Thymus (tissue), 11 donors: ENCODE measurements around the gene AADACL2. TPM values are rescaled to one million over a fixed set of nuclear protein-coding genes. Genes with fewer than 3 reads are reported as not detected.

ENCODE experiments used
- DNase-seq, 9 donors: peaks; one replicate each; pipeline ENCODE4 v3.0.0-alpha.2; 2013; ENCODE audit warnings: low spot score in 9 of 9, low read depth in 6 of 9, missing footprints in 1 of 9
- H3K27ac ChIP-seq, 2 donors: one replicate each; pipeline ENCODE4 v1.5.1; 2013; ENCODE audit warnings: control low read depth in 1 of 2, low read depth in 1 of 2, low read length in 1 of 2, mild to moderate bottlenecking in 1 of 2, moderate library complexity in 1 of 2
- H3K27me3 ChIP-seq, 2 donors: one replicate each; pipeline ENCODE4 v1.5.1; 2013; ENCODE audit warnings: low read length in 1 of 2; ENCODE audit not compliant: control insufficient read depth in 2 of 2, insufficient read depth in 1 of 2
- H3K36me3 ChIP-seq, 2 donors: one replicate each; pipeline ENCODE4 v1.5.1; 2013; ENCODE audit warnings: low read length in 1 of 2, mild to moderate bottlenecking in 1 of 2, moderate library complexity in 1 of 2; ENCODE audit not compliant: control insufficient read depth in 2 of 2, insufficient read depth in 2 of 2
- H3K4me1 ChIP-seq, 2 donors: one replicate each; pipeline ENCODE4 v1.5.1; 2013; ENCODE audit warnings: low read length in 2 of 2; ENCODE audit not compliant: control insufficient read depth in 2 of 2, insufficient read depth in 2 of 2
- H3K4me3 ChIP-seq, 2 donors: one replicate each; pipeline ENCODE4 v1.5.1; 2013; ENCODE audit warnings: low read length in 2 of 2, control low read depth in 1 of 2, mild to moderate bottlenecking in 1 of 2
- H3K9me3 ChIP-seq, 2 donors: one replicate each; pipeline ENCODE4 v1.5.1; 2013; ENCODE audit warnings: low read length in 1 of 2, mild to moderate bottlenecking in 1 of 2; ENCODE audit not compliant: control insufficient read depth in 2 of 2, insufficient read depth in 1 of 2
- WGBS: extraction: QIAGEN DNeasy Blood & Tissue Kit; methylation state at CpG from one replicate; pipeline ENCODE4 v1.1.7; 2013; 5-methylcytosine and 5-hydroxymethylcytosine counted together
- polyA plus RNA-seq: library from polyadenylated mRNA; stranded (reverse); fragments of 200-250 nt; gene quantifications from one replicate; pipeline ENCODE4 v1.2.3, GENCODE V29; 2013
- total RNA-seq: library from RNA; stranded (reverse); fragments of 120-200 nt; gene quantifications from one replicate; pipeline ENCODE4 v1.2.4, GENCODE V29; 2013
- donor health status: healthy.

Gene AADACL2
- total and polyA plus RNA-seq, 2 donors: 0.14 to 3.4 TPM

DNA sequence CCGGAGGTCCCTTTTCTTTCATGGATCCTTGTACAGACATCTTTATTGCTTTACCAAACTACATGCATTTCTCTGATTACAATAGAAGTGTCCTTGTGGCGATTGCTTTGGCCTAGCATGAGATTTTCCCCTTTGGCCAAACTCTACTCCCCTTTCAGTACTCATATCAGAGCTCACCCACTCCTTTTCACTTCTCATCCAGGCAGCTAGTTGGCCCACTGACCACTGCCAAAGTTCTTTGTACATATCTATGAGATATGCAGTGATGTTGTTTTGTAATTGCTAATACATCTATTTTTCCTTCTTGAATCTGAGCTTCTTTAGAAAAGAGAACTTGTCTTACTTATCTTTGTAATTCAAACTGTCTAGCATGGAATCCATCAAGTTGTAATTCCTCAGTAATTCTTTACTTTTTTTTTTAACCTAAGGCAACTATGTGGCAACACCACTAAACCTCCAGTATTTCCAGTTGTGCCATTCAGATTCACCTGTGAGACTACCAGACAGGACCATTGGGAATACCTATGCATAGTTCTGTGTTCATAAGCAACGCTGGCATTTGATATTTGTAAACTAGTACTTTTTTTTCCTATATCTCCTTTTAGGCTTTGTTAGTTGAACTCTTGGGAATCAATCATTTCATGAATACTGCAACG is 39.2 kb downstream of the AADACL2 start:
- Histone ChIP-seq H3K36me3 (no peaks in the 10 kb centered on the region), H3K9me3 (no peaks in the 10 kb centered on the region), H3K27me3 (no peaks in the 10 kb centered on the region), H3K4me1 (no peaks in the 10 kb centered on the region), H3K4me3 (no peak overlapping the region), H3K27ac (no peak overlapping the region)
- WGBS: 98% methylated on average over 4 of the region's 4 CpGs
- no peak for DNase-seq

DNA sequence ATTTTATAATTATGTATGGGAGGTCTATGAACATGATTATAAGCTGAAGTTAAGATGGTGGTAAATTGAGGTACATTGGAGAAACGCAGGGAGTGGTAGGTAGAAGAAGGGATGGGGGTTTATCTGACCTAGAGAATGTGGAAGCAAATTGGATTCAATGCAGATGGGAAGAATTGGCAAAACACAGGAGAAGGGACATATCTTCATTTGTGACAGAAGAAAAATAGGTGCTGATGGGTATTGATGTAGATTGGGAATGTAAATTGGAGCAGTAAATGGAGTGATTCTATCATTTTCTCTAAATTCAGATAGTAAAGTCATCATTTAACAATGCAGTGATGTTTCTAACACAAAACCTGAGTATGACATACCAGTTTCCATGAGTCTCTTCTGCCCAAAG is 40.5 kb downstream of the AADACL2 start:
- no peaks in the 10 kb centered on the region for H3K27me3 ChIP-seq
- H3K9me3 ChIP-seq: no peaks in the 10 kb centered on the region
- DNase-seq: no peak
- WGBS: 95% methylated on average over 1 of the region's 1 CpG
- H3K27ac ChIP-seq: no peak overlapping the region
- no peaks in the 10 kb centered on the region for H3K4me1 ChIP-seq
- H3K36me3 ChIP-seq: no peaks in the 10 kb centered on the region
- H3K4me3 ChIP-seq: no peak overlapping the region

DNA sequence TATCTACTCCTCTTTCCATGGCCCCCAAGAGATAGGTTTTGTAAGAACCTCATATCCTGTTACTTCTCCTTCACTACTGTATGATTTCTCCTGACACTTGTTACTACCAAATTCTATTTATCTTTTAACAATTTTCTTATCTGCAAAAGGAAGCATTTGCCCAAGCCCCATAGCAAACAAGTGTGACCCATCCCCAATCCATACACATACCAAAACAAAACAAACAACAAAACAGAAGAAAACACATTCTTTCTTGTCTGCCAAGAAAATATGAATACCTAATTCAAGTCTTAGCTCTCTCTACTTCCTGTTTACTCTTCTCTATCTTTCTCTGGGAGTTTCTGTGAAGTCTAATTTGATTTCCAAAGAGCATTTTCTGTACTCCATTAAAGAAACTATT is 41.2 kb downstream of the AADACL2 start:
- Histone ChIP-seq H3K4me3 (no peak overlapping the region), H3K36me3 (no peaks in the 10 kb centered on the region), H3K4me1 (no peaks in the 10 kb centered on the region), H3K27me3 (no peaks in the 10 kb centered on the region), H3K9me3 (no peaks in the 10 kb centered on the region), H3K27ac (no peak overlapping the region)
- DNase-seq: no peak

DNA sequence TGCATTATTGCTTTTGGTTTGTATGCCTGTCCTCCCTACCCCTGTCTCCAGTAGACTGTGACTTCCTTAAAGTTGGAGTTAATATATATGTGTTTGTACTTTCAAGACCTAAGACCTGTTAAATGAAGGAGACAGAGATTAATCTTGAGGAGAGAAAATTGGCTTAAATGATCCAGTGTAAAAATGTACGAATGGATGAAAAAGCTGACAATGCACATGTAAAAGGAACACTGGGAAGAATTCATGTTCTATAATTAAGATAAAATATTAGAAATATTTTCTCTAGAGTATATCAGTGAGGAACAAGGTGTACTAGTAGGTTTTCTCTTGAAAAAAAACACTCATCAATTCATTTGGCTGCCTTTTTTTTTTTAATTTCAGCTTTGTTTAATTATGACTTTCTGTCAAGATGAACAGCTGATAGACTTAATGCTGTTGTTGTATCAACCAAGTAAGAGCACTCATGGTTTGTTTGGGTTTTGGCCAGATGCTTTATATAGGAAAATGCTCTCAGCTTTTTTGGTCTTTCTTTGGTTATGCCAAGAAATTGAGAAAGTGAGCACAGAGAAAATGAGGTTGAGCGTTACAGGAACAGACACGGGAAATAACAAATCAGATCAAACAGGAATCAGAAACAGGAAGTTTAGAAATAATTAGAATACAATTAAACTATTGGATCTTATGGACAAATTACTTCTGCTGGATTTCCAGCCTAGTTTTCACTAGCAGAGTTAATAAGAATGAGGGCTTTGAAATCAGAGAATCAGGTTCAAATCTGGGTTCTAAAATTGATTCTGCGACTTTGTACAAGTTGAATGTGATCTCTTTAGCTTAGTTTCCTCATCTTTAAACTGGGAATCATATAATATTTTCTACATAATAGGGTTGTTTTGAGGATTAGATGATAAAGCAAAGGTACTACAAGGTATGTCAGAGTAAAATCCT is 41.9 kb downstream of the AADACL2 start:
- Histone ChIP-seq H3K27ac (no peak overlapping the region), H3K4me1 (no peaks in the 10 kb centered on the region), H3K4me3 (no peak overlapping the region), H3K36me3 (no peaks in the 10 kb centered on the region), H3K27me3 (no peaks in the 10 kb centered on the region), H3K9me3 (no peaks in the 10 kb centered on the region)
- DNase-seq: no peak
- 93% methylated on average over 4 of the region's 4 CpGs for WGBS

DNA sequence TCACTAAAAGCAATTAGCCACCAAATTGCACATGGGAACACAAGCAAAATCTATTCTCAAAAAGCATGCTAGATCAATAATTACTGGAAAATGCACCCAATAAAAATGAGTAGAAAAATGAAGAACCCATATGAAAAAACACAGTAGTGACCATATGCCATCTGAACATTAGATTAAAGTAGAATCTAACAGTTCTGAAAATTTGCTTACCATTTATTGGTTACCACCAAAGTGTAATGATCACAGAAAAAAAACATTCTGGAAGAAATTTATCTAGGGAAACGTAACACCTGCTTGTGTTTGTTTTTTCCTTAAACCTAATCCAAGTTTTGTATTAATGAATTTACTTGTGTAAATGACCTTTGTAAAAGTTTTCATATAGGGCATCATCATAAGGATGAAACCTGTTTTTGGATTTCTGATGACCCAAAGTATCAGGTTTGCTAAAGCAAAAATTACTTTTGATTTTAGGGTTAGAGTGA is 42.6 kb downstream of the AADACL2 start:
- Histone ChIP-seq H3K4me3 (no peak overlapping the region), H3K36me3 (no peaks in the 10 kb centered on the region), H3K27me3 (no peaks in the 10 kb centered on the region), H3K27ac (no peak overlapping the region), H3K4me1 (no peaks in the 10 kb centered on the region), H3K9me3 (no peaks in the 10 kb centered on the region)
- 98% methylated on average over 1 of the region's 1 CpG for WGBS
- DNase-seq: no peak

DNA sequence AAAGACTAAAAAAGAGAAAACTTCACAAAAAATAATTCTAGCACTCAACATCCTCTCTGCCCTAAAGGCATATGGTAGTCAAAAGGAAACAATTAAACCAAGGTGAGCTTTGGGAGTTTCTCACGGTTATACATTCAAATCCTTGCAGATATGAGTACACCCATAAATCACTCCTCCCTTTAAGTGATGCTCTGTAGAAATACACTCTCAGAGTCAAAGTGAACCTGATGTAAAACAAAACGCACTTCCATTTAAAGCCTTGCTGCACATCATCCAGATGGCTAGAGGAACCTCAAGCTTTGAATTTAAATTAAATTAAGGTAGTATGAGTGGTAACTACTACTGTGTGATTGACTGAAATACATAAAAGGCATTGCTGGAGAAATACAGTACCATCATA is 44.2 kb downstream of the AADACL2 start:
- no peaks in the 10 kb centered on the region for H3K4me1 ChIP-seq
- H3K4me3 ChIP-seq: no peak overlapping the region
- no peak overlapping the region for H3K27ac ChIP-seq
- no peaks in the 10 kb centered on the region for H3K9me3 ChIP-seq
- no peaks in the 10 kb centered on the region for H3K36me3 ChIP-seq
- over 99% methylated on average over 2 of the region's 2 CpGs for WGBS
- H3K27me3 ChIP-seq: no peaks in the 10 kb centered on the region
- DNase-seq: no peak

DNA sequence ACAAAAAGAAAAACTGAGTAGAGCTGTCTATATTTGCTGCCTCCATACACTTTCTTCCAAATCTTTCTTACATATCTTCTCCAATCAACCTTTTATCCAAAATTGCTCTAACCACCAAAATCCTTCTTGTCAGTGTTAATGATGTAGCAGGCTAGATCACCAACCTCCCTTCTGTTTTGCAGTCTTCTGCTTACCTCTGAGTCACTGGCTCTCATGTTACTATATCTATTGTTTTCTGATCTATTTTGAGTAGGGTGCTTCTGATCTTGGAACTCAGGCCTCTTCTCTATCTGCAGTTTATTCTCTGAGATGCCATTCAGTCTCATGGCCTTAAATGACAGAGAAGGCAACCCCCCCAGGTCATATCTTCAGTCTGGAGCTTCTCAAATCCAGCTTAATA is 53.9 kb downstream of the AADACL2 start:
- H3K4me1 ChIP-seq: no peaks in the 10 kb centered on the region
- no peaks in the 10 kb centered on the region for H3K9me3 ChIP-seq
- H3K27ac ChIP-seq: no peak overlapping the region
- no peaks in the 10 kb centered on the region for H3K36me3 ChIP-seq
- no peaks in the 10 kb centered on the region for H3K27me3 ChIP-seq
- DNase-seq: no peak
- H3K4me3 ChIP-seq: no peak overlapping the region

DNA sequence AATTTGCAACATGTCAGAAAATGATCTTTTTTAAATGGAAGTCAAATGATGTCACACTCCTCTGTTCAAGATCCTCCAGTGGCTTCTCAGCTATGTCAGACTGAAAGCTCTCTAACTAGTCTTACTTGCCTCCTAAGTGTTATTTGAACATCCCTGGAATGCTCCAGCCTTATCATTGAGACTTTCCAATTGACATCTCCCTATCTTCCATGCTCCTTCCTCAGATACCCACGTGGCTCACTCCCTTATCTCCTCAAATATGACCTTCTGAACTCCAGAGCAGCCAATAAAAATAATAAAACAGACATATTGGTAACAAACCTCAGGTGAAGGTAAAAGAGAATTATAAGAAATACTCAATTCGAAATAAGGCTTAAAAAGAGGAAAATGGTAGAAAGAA is 54.7 kb downstream of the AADACL2 start:
- Histone ChIP-seq H3K27me3 (no peaks in the 10 kb centered on the region), H3K36me3 (no peaks in the 10 kb centered on the region), H3K4me3 (no peak overlapping the region), H3K27ac (no peak overlapping the region), H3K4me1 (no peaks in the 10 kb centered on the region), H3K9me3 (no peaks in the 10 kb centered on the region)
- WGBS: 96% methylated on average over 2 of the region's 2 CpGs
- no peak for DNase-seq

DNA sequence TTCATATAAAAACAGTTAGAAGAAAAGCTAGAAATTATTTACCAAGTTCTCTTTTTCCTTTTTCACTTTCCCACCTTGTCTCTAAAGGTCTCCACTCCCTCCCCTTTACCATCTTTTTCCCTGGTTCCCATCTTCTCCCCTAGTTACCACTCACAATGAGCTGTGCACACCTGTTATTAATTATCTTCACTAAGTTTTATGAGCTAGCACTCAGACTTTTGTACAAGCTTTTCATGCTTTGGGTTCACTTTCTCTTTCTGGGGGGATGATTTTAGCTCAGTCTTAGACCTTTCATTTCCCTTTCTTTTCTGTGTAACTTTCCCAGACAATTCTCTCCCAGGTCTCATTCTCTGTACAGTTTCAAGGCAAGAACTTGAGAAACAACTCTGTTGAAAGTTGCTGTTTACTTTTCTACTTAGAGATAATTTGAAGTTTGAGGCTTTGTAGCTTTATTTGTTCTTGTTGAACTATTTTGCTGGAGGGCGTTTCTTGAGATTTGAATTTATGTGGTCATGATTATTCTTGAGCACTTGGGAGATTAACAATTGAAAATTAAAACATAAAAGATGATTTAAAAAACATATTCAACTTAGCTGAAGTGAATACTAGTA is 56.2 kb downstream of the AADACL2 start:
- H3K27me3 ChIP-seq: no peaks in the 10 kb centered on the region
- no peaks in the 10 kb centered on the region for H3K4me1 ChIP-seq
- H3K4me3 ChIP-seq: no peak overlapping the region
- 97% methylated on average over 1 of the region's 1 CpG for WGBS
- H3K36me3 ChIP-seq: no peaks in the 10 kb centered on the region
- no peak overlapping the region for H3K27ac ChIP-seq
- no peak for DNase-seq
- H3K9me3 ChIP-seq: no peaks in the 10 kb centered on the region
